ENCODE measurements around the gene GNPTAB. TPM values are rescaled to one million over a fixed set of nuclear protein-coding genes. Genes with fewer than 3 reads are reported as not detected.

Gene GNPTAB
- total and polyA plus RNA-seq, 2 donors (not counting 1 experiment from before 2014, with no cell fraction given) = 10.4 to 79.4 TPM

GRCh38 chr12:101773650-101774162, 57.1 kb downstream of the GNPTAB start:
- H3K27ac ChIP-seq (ENCODE audit: low read length in 2 of 2) = no peak overlapping the region
- Mint-ChIP-seq H3K27me3 (no peaks in the 10 kb centered on the region), H3K4me3 (no peak overlapping the region), H3K4me1 (peaks cover 1% of the 10 kb centered on the region), H3K27ac (no peak overlapping the region), H3K9me3 (ENCODE audit: insufficient read depth) (no peaks in the 10 kb centered on the region)
- no peaks in the 10 kb centered on the region for H3K4me1 ChIP-seq (ENCODE audit: control insufficient read depth in 2 of 2, insufficient read depth in 2 of 2, low read length in 2 of 2)
- no peaks in the 10 kb centered on the region for H3K27me3 ChIP-seq (replicated peaks in 1 of 4; ENCODE audit: control extremely low read depth in 1 of 4, control insufficient read depth in 3 of 4, insufficient read depth in 4 of 4, low read length in 3 of 4)
- H3K4me3 ChIP-seq (ENCODE audit: control extremely low read depth in 1 of 5, extremely low read depth in 1 of 5, insufficient read depth in 1 of 5, low read depth in 2 of 5, low read length in 4 of 5) = no peak overlapping the region
- H3K4me2 ChIP-seq (replicated peaks; ENCODE audit: low read depth, low read length, poor library complexity, severe bottlenecking) = no peak overlapping the region
- no peaks in the 10 kb centered on the region for H3K9me3 ChIP-seq (ENCODE audit: control extremely low read depth in 1 of 3, control insufficient read depth in 2 of 3, insufficient read depth in 1 of 3, low read length in 2 of 3)
- intact Hi-C loops (cut with micrococcal nuclease) = loop anchor here (1.0 to 5.0 kb wide), 6 partner anchors 29 to 359 kb away; partner anchors contain the start of genes NUP37 and PARPBP
- DNase-seq (peak; percentile 77), ATAC-seq (ENCODE audit: low read depth) (peak; percentile 86)
- no CpG with 5 or more reads among the region's 2 CpGs for WGBS (ENCODE audit: insufficient coverage)
- H3K36me3 ChIP-seq (replicated peaks in 1 of 2; ENCODE audit: control extremely low read depth in 1 of 2, control insufficient read depth in 1 of 2, extremely low read depth in 1 of 2, insufficient read depth in 2 of 2, low read length in 1 of 2) = peaks cover 2 to 12% of the 10 kb centered on the region in 2 experiments
- POLR2A ChIA-PET = interaction anchor here (1.0 to 1.9 kb wide), 2 partner anchors 57 to 66 kb away, joined by 3 to 7 read pairs; partner anchors contain the start of gene GNPTAB
- TF ChIP-seq CTCF (IDR thresholded peaks at IDR 0.05) = peak; percentile 98
- TF ChIP-seq EZH2 (IDR thresholded peaks at IDR 0.05; ENCODE audit: borderline replicate concordance, insufficient read depth, low read depth, low read length, poor library complexity, severe bottlenecking) = no peak
- no peak overlapping the region for H3K9ac ChIP-seq (ENCODE audit: low read length)
- H3K79me2 ChIP-seq (ENCODE audit: control insufficient read depth, insufficient read depth, low read length) = no peaks in the 10 kb centered on the region
- CTCF ChIA-PET = interaction anchor here (0.6 to 5.3 kb wide), 32 partner anchors 8 to 997 kb away, joined by 3 to 138 read pairs (median 5); partner anchors contain the start of genes ARL1 and GNPTAB
- no peak overlapping the region for H2AFZ ChIP-seq (ENCODE audit: insufficient read depth, low read depth, low read length, poor library complexity, severe bottlenecking)
- no peaks in the 10 kb centered on the region for H4K20me1 ChIP-seq (ENCODE audit: control insufficient read depth, insufficient read depth, low read length, poor library complexity, severe bottlenecking)
